KG1 (cell line): ENCODE measurements around the gene ZNF428.
"Not testable (repeated sequence)": the region's sequence is repeated elsewhere in the genome, so short reads cannot be mapped to it uniquely, and the experiment has no call there.

Source experiments
- DNase-seq: peaks from one replicate; lab custom pipeline; 2025; lab: John Stamatoyannopoulos, UW

The ZNF428 gene, protein sequence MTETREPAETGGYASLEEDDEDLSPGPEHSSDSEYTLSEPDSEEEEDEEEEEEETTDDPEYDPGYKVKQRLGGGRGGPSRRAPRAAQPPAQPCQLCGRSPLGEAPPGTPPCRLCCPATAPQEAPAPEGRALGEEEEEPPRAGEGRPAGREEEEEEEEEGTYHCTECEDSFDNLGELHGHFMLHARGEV

DNA sequence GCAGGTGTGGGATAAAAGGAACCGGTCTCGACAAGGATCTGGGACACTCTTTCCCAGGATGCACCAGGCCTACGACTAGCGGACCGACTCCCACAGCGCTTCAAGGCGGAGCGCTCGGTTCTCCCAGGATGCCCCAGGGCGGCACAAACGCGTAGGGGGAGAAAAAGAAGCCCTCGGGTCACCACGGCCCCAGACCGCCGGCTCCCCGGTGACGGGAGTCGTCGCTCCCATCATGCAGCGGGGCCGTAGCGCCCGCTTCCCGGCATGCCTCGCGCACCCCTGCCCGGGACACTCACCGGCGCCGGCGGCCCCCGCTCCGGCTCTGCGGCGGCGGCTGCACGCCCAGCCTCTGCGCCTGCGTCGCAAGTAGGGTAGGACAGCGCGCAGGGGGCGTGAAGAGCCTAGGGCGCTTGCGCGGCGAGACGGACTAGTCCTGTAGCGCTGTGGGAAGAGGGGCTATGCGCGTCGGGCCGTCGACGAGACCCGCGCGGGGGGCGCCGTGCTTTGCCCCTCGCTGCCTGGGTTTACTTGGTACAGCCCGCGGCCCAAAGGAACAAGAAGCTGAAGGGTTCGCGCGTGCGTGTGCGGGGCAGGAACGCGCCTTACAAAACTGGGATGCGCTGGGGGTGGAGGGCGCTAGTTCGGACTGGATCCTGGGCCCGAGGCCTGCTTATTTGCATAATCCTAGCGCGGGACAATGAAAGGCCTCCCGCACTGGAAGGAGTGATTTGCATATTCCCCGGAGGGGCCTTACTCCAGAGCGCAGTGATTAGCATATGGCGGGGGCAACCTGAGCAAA, at the start of gene ZNF428:
ZNF428 (minus strand) TSS at position 368 of the 799 bp plus-strand sequence. CDS start 5,325 bp downstream, outside the sequence.
- DNase-seq, result peak; percentile 85

DNA sequence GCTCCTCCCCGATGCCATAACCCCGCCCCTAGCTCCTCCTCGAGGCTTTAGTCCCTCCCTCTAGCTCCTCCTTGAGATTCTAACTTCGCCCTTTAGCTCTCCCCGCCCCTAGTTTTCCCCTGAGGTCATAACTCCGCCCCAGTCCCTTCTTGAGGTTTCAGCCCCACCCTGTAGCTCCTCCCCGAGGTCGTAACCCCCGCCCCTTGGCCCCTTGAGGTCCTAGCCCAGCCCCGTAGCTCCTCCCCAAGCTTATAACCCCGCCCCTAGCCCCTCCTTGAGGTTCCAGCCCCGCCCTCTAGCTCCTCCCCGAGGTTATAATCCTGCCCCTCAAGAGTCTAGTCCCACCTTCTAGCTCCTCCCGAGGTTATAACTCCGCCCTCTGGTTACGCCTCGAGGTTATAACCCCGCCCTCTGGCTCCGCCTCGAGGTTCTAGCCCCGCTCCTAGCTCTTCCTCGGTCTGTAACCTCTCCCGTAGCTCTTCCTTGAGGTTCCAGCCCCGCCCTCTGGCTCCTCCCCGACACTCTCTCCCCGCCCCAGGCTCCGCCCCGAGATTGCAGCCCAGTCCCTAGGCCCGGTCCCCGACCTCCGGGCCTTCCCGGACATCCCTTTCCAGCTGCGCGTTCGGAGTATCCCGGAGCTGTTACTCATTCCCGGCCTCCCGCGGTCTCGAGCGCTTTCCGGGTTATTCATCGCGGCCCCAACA, 49.1 kb upstream of the ZNF428 start:
- peak; percentile 90 for DNase-seq

DNA sequence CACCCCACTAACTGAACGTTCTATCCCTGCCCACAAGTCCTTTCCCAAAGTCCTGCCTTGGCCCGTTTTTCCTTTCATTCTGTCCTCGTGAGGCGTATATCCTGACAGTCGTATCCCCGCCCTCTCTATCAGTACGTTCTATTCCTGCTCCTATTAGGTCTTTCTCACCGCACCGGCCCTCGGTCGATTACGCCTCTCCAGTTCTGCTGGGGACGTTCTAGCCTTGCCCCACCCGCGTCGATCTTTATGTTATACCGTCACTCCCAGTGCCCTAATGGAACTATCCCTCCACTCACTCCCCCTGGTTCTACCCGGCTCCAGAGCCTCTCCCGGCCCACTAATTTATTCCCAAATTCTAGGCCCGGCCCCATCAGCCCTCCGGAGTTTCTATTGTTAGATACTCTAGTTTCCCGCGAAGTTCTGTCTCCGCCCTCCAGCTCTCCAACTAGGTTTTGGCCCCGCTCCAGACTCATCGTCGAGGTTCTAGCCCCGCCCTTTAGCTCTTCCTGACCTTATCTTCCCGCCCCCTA, 48.5 kb upstream of the ZNF428 start:
- no peak for DNase-seq

DNA sequence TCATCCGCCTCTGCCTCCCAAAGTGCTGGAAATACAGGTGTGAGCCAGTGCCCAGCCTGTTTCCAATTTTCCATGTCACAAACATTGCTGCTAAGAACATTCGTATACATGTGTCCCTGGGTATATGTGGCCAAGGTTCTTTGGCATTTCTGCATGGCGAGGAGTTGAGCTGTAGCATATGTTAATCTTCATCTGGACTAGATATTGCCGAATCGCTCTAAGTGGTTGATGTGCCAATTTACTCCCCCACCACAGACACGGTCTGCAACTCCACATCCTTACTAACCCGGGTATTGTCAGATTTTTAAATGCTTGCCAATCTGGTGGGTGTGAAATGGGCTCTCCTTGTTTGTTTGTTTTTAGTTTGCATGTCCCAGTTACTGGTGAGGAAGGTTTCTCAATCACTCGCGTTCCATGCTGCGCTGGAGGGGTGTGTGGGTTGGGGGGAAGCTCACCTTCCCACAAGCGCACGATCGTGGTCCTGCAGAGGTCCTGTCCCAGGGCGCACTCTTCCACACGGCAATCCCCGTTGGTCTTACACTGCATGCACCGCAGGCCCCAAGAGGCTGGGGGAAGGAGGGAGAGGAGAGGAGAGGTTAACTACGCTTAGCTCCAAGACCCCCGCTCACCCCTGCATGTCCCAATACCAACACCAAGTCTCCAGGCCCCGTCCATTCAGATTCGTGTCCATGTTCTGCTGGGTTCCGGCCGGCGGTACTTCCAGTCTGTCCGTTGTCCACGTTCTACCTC, 47.9 kb upstream of the ZNF428 start:
- no peak for DNase-seq

DNA sequence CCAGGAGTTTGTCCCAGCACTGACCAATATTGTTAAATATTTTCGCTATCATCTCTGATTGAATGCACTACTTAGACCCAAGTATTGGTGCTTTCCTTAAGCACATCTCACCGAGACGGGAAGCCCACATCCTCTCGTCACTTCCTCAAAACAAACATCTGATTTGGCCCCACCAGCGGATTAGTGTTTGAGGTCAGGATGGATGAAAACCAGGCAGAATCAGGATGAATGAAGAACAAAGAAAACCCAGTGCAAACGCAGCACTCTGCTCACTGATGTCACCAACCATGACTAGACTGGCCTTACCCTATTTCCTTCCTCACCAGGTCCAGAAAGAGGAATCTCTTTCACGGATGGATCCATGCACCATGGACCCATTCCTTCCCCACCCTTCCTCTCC, 44.6 kb upstream of the ZNF428 start:
- DNase-seq, result no peak

DNA sequence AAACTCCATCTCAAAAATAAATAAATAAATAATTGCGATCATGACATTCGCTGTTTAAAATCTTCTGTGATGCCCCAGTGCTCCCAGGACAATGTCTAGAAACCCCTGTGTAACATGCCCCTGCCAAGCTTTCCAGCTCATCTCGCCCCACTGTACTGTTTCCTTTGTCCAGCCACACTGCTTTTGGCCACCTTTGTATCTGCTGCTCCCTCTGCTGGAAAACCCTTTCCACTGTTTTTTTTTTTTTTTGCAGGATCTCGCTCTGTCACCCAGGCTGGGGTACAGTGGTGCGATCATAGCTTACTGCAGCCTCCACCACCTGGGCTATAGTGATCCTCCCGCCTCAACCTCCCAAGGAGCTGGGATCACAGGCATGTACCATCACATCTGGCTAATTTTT, 43.1 kb upstream of the ZNF428 start:
- DNase-seq, result no peak

DNA sequence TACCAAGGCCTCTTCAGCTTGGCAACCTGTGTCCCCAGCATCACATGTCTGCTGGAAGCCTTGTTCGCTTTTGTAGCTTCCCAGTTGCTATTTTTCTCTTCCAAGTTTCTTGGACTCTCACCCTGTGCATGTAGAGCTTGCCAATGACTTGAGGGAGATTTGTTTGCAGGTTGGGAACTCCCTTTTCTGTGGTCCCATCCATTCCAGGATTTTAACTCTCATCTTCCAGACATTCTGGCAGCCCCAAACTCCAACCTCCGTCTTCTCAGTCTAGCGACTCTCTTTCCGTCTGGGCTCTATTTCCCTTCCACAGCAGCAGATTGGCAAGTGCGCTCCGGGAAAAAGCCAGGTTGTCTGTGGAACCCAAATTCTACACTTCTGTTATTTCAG, 41.5 kb upstream of the ZNF428 start:
- no peak for DNase-seq

DNA sequence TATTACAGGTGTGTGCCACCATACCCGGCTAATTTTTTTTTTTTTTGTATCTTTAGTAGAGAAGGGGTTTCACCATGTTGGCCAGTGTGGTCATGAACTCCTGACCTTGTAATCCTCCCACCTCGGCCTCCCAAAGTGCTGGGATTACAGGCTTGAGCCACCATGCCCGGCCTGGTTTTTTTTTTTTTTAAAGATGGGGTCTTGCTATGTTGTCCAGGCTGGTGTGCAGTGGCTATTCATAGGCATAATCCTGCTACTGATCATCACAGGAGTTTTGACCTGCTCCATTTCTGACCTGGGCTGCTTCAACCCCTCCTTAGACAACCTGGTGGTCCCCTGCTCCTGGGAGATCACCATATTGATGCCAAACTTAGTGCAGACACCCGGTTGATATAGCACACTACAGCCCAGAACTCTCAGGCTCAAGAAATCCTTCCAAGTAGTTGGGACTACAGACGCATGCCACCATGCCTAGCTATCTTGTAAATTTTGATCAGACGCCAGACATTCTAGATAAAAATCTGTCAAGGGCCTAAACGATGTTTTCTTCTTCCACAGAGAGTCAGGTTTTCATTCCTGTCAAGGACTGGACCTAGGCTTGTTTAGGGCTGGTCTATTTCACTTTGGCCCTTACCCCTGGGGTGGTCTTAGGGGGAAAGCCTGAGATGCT, 41.0 kb upstream of the ZNF428 start:
- DNase-seq, result no peak

DNA sequence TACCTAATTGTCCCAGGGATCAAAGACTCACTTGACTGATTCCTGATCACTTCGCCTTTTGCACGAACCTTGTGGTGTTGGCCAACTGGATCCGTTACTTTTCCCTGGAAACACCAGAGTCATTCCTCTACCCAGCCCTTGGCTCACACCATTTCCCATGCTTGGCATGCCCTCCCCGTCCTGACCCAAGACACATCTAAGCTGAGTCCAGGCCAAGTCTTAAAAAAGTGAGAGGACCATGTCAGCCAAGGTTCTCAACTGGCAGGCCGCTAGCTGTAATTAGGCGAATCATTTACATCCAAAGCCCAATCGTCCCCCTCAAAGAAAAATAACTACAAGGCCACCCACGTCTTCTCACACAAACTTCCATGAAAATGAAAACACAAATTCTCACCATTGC, 39.1 kb upstream of the ZNF428 start:
- DNase-seq, result no peak

DNA sequence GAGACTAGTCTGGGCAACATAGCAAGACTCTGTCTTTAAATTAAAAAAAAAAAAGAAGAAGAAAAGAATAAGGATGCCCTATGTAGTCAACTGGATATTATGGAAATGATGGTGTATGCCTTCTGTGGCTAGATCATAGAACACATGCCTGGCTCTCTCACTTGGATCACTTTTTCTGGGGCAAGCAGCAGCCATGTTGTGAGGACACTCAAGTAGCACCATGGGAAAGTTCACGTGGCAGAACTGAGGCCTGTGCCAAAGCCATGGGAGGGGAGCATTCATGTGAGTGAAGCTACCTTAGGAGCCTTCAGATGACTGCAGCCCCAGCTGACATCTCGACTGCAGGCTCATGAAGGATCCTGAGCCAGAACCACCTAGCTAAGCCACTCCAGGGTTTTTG, 38.6 kb upstream of the ZNF428 start:
- no peak for DNase-seq

DNA sequence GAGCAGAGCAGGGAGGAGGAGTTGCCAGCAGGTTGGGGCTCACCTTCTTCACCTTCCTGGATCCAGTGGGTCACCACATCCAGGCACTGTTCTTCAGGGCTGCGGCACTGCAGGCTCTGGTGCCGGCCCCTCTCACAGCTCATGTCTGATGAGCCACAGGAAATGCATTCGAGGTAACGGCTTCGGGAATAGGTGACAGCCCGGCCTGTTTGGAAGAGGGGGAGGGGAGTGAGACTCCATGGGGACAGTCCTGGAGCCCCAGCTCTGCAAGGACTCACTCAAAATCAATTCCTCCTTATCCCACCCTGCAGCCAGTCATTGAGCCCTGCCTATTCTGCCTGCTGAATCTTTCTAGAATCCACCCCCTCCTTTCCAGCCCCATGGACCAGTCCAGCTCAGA, 37.0 kb upstream of the ZNF428 start:
- no peak for DNase-seq

DNA sequence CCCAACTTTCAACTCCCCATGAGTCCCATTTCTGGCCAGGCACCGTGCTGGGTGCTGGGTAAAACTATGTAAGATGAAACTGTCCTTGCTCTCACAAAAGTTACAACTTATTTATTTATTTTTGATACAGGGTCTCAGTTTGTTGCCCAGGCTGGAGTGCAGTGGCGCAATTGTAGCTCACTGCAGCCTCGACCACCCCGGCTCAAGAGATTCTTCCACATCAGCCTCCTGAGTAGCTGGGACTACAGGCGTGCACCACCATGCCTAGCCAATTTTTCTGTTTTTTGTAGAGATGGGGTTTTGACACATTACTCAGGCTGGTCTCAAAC, 33.1 kb upstream of the ZNF428 start:
- DNase-seq, result no peak

DNA sequence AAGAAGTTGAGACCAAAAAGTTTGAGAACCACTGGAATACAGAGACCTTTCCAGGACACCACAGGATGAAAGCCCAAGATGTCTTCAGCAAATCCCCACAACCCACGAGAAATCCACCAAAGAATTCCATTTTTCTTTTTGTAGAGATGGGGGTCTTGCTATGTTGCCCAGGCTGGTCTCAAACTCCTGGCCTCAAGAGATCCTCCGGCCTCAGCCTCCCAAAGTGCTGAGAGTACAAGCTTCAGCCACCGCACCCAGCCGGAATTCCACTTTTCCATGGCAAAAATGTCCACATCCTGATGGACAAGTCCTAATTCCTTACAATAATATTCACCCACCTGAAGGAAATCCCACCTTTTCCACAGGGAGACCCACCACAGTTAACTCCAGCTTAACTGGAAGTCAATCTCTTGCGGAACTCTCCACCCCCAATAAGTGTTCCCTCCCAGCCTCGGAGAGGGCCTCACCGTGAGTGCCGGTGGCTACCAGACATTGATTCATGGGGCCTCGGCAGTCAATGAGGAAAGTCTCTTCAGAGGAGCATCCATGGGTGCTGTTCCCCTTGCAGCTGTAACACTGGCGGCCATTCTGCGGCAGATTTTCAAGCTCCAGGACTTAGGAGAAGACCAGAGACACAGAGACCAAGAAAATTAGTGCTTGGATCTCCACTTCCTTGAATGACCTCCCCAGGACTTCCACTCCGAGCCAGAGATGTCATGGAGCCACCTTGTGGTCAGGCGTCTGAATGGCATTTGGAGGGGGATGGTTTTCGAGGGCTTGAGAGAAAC, 32.5 kb upstream of the ZNF428 start:
- peak; percentile 45 for DNase-seq

DNA sequence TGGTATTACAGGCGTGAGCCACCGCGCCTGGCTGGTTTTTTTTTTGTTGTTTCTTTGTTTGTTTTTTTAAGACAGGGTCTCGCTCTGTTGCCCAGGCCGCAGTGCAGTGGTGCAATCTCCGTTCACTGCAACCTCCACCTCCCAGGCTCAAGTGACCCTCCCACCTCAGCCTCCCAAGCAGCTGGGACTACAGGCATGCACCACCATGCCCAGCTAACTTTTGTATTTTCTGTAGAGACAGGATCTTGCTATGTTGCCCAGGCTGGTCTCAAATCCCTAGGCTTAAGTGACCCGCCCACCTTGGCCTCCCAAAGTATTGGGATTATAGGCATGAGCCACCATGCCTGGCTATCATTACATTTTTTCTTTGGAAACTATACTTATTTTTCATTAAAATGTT, 30.8 kb upstream of the ZNF428 start:
- DNase-seq, result not testable (repeated sequence)

DNA sequence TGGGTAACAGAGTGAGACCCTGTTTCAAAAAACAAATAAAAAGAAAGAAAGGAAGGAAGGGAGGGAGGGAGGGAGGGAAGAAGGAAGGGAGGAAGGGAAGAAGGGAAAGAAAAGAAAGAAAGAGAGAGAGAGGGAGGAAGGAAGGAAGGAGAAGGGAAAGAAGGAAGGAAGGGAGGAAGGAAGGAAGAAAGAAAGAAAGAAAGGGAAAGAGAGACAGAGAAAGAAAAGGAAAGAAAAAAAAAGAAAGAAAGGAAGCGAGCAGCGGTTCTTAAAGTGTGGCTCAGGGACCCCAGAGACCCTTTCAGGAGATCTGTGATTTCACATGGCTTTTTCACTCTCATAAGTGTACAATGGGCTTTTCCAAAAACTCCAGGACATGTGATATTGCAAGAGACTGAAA, 30.1 kb upstream of the ZNF428 start:
- no peak for DNase-seq

DNA sequence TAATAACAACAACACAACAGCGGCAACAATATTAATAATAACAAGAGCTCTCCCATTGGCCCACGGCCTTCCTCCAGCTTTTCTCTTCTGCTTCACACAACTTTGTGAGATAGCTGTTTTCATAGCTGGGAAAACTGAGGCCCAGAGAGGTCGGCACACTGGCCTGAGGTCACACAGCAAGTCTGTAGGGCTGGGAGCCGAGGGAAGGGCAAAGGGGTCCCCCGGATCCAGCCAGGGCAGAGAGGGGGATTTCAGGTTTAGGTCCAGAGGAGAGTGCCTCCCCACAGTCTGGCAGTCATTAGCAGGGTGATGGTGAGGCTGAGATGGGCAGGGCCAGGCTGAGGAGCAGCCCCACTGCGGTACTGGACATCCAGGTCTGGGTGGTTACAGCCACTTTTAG, 29.2 kb upstream of the ZNF428 start:
- no peak for DNase-seq

DNA sequence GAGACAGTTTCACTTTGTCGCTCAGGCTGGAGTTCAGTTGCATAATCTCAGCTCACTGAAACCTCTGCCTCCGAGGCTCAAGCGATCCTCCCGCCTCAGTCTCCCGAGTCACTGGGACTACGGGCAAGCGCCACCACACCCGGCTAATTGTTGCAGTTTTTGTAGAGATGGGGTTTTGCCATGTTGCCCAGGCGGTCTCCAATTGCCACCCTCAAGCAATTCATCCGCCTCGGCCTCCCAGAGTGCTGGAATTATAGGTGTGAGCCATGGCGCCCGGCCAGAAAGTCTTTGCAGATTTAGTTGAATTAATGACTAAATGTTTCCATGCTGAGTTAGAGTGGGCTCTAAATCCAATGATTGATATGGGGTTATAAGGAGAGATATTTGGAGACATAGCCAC, 24.8 kb upstream of the ZNF428 start:
- no peak for DNase-seq

DNA sequence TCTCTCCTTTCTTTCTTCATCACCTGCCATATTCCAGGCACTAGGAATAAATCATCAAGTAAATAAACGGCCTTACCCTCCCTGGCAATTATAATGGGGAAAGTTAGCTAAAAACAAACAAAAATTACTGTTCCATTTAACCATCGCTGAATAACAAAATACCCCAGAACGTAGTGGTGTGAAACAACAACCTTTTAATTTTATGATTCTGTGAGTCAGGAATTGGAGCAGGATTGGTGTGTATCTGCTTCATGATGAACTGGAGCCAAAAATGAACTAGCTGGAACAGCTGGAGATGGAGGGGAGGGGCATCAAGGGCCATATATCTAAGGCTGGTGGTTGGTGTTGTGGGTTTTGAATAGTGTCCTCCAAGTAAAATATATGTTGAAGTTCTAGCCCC, 23.9 kb upstream of the ZNF428 start:
- DNase-seq, result no peak

DNA sequence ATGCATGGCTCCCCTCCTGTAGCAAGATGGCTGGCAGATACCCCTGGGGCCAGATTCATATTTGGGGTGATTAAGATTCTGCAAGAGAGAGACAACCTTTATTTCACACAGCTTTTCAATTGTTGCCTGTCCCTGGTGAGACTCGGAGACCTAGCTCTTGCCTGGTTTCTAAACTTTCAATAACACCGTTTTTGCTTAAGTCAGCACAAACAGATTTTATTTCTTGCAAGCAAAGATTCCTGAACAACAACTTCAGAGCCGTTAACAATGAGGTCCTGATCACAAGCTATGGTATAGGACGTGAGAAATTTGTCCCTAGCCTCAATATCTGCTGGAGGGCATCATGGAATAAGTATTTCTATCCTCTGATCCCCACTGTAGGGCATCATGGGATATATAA, 23.1 kb upstream of the ZNF428 start:
- DNase-seq, result no peak

DNA sequence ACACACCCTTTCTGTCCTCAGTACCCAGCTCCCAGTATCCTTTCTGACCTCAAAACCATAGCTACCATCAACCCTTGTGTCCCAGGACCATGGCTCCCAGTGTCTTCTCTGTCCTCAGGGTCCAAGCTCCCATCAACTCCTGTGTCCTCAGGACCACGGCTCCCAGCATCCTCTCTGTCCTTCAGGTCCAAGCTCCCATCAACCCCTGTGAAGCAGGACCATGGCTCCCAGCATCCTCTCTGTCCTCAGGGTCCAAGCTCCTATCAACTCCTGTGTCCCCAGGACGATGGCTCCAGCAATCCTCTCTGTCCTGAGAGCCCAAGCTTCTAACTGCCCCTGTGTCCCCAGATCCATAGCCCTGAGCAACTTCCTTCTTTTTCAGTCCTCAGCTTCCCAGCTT, 21.9 kb upstream of the ZNF428 start:
- DNase-seq, result no peak

DNA sequence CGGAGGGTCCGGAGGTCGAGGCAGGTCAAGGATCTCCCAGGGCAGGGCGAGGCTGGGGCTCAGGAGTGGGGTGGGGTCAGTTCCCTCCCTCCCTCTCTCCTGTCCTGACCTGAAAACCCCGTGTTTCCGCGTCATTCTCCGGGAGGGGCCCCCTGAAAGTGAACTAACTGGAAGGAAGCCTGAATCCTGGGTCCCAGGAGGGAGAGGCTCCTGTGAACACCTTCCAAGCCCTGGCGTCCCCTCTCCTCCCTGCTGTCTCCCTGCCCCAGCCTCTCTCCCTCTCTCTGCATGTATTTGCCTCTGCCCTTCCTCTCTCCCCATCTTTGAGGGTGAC, 21.0 kb upstream of the ZNF428 start:
- no peak for DNase-seq
